H9 (cell line): ENCODE measurements around the gene ZC3H10. TPM values are rescaled to one million over a fixed set of nuclear protein-coding genes. Genes with fewer than 3 reads are reported as not detected.

ENCODE experiments used
- DNase-seq: peaks from one replicate; pipeline ENCODE4 v3.0.0-alpha.2; 2017
- H2AFZ ChIP-seq: one replicate; pipeline ENCODE4 v1.6.1; 2013; ENCODE audit warnings: mild to moderate bottlenecking, low read length, control low read depth, moderate library complexity
- H2AK5ac ChIP-seq: 2 replicates; pipeline ENCODE4 v1.6.1; 2013; ENCODE audit warnings: low read length, control low read depth, mixed read lengths; ENCODE audit not compliant: insufficient read length
- H2BK120ac ChIP-seq: one replicate; pipeline ENCODE4 v1.6.1; 2013; ENCODE audit warnings: low read depth, mild to moderate bottlenecking, low read length, control low read depth, inconsistent platforms; ENCODE audit not compliant: poor library complexity, severe bottlenecking
- H2BK12ac ChIP-seq: 2 replicates; pipeline ENCODE4 v1.6.1; 2013; ENCODE audit warnings: low read length, control low read depth, mixed read lengths, low read depth; ENCODE audit not compliant: insufficient read length
- H2BK15ac ChIP-seq: 2 replicates; pipeline ENCODE4 v1.6.1; 2013; ENCODE audit warnings: low read depth, low read length, control low read depth
- H2BK20ac ChIP-seq: one replicate; pipeline ENCODE4 v1.6.1; 2013; ENCODE audit warnings: low read depth, mild to moderate bottlenecking, low read length, control low read depth, inconsistent platforms; ENCODE audit not compliant: poor library complexity, severe bottlenecking
- H2BK5ac ChIP-seq: 2 replicates; pipeline ENCODE4 v1.6.1; 2013; ENCODE audit warnings: low read length, control low read depth, mixed read lengths; ENCODE audit not compliant: insufficient read length
- H3K14ac ChIP-seq: 2 replicates; pipeline ENCODE4 v1.6.1; 2013; ENCODE audit warnings: low read length, control low read depth; ENCODE audit not compliant: insufficient read depth
- H3K18ac ChIP-seq: 2 replicates; pipeline ENCODE4 v1.6.1; 2013; ENCODE audit warnings: low read depth, mild to moderate bottlenecking, mixed read lengths, low read length, control low read depth; ENCODE audit not compliant: insufficient read length
- H3K23ac ChIP-seq: 2 replicates; pipeline ENCODE4 v1.6.1; 2013; ENCODE audit warnings: low read length, control low read depth, mixed read lengths, low read depth; ENCODE audit not compliant: insufficient read length
- H3K23me2 ChIP-seq: 2 replicates; pipeline ENCODE4 v1.6.1; 2013; ENCODE audit warnings: low read depth, mild to moderate bottlenecking, mixed read lengths, low read length, control low read depth; ENCODE audit not compliant: insufficient read length, poor library complexity, severe bottlenecking
- H3K27ac ChIP-seq: 2 replicates; pipeline ENCODE4 v1.5.1; 2013; ENCODE audit warnings: low read length, control low read depth, mixed read lengths, low read depth; ENCODE audit not compliant: insufficient read length
- H3K27me3 ChIP-seq: 2 replicates; pipeline ENCODE4 v1.6.1; 2013; ENCODE audit warnings: low read length, control low read depth, inconsistent platforms; ENCODE audit not compliant: insufficient read depth
- H3K4ac ChIP-seq: 2 replicates; pipeline ENCODE4 v1.6.1; 2013; ENCODE audit warnings: low read depth, mild to moderate bottlenecking, control low read depth, inconsistent platforms, low read length, moderate library complexity
- H3K4me1 ChIP-seq: 2 replicates; pipeline ENCODE4 v1.6.1; 2013; ENCODE audit warnings: low read length, control low read depth, inconsistent platforms; ENCODE audit not compliant: insufficient read depth
- H3K4me2 ChIP-seq: 2 replicates; pipeline ENCODE4 v1.6.1; 2013; ENCODE audit warnings: low read length, control low read depth, mixed read lengths; ENCODE audit not compliant: insufficient read length, insufficient read depth
- H3K56ac ChIP-seq: 2 replicates; pipeline ENCODE4 v1.6.1; 2013; ENCODE audit warnings: low read depth, mild to moderate bottlenecking, mixed read lengths, low read length, control low read depth; ENCODE audit not compliant: insufficient read length
- H3K79me1 ChIP-seq: 2 replicates; pipeline ENCODE4 v1.6.1; 2013; ENCODE audit warnings: low read depth, mild to moderate bottlenecking, moderate library complexity, low read length, control low read depth, inconsistent platforms; ENCODE audit not compliant: insufficient read depth, poor library complexity, severe bottlenecking
- H3K79me2 ChIP-seq: 2 replicates; pipeline ENCODE4 v1.6.1; 2013; ENCODE audit warnings: low read length, control low read depth, inconsistent platforms; ENCODE audit not compliant: insufficient read depth
- H3K9ac ChIP-seq: 2 replicates; pipeline ENCODE4 v1.6.1; 2013; ENCODE audit warnings: low read length, control low read depth, mixed read lengths; ENCODE audit not compliant: insufficient read length; ENCODE audit errors: extremely low read depth
- H3K9me3 ChIP-seq: one replicate; pipeline ENCODE4 v1.6.1; 2013; ENCODE audit warnings: low read depth, low read length, inconsistent platforms; ENCODE audit not compliant: control insufficient read depth
- H3T11ph ChIP-seq: one replicate; pipeline ENCODE4 v1.6.1; 2013; ENCODE audit warnings: mild to moderate bottlenecking, low read length, control low read depth, inconsistent platforms
- H4K20me1 ChIP-seq: one replicate; pipeline ENCODE4 v1.6.1; 2013; ENCODE audit not compliant: control insufficient read depth, insufficient read length, insufficient read depth
- H4K5ac ChIP-seq: 2 replicates; pipeline ENCODE4 v1.6.1; 2013; ENCODE audit warnings: low read depth, mild to moderate bottlenecking, mixed read lengths, low read length, control low read depth; ENCODE audit not compliant: insufficient read length
- H4K8ac ChIP-seq: replicated peaks from 2 replicates; pipeline ENCODE4 v1.6.1; 2013; ENCODE audit warnings: low read length, control low read depth, mixed read lengths, low read depth; ENCODE audit not compliant: insufficient read length
- H4K91ac ChIP-seq: 2 replicates; pipeline ENCODE4 v1.6.1; 2013; ENCODE audit warnings: low read depth, mild to moderate bottlenecking, moderate library complexity, mixed read lengths, low read length, control low read depth; ENCODE audit not compliant: insufficient read length
- H3K27ac Mint-ChIP-seq, 3 experiments: 2 replicates in 2 of 3; 3 replicates in 1 of 3; pipeline ENCODE4 v1.8.0; 2020 to 2021; ENCODE audit warnings: mixed read lengths in 3 of 3, mild to moderate bottlenecking in 1 of 3, moderate library complexity in 1 of 3
- H3K27me3 Mint-ChIP-seq: 2 replicates; pipeline ENCODE4 v1.8.0; 2021; ENCODE audit warnings: low read depth, mild to moderate bottlenecking, moderate library complexity, mixed read lengths
- H3K36me3 Mint-ChIP-seq, 3 experiments: 2 replicates in 2 of 3; 3 replicates in 1 of 3; pipeline ENCODE4 v1.8.0; 2020 to 2021; ENCODE audit warnings: low read depth in 3 of 3, mixed read lengths in 3 of 3; ENCODE audit not compliant: insufficient read depth in 1 of 3
- H3K4me1 Mint-ChIP-seq, 2 experiments: 2 replicates each; pipeline ENCODE4 v1.8.0; 2020; ENCODE audit warnings: mixed read lengths in 2 of 2
- H3K4me3 Mint-ChIP-seq, 2 experiments: 2 replicates in 1 of 2; 3 replicates in 1 of 2; pipeline ENCODE4 v1.8.0; 2020 to 2021; ENCODE audit warnings: mild to moderate bottlenecking in 2 of 2, mixed read lengths in 2 of 2, moderate library complexity in 1 of 2
- H3K9me3 Mint-ChIP-seq, 2 experiments: 2 replicates in 1 of 2; 3 replicates in 1 of 2; pipeline ENCODE4 v1.8.0; 2020; ENCODE audit warnings: mild to moderate bottlenecking in 2 of 2, mixed read lengths in 2 of 2, moderate library complexity in 1 of 2
- CTCF ChIP-seq: fragments of 200-600 bp; sonication (generic); conservative IDR thresholded peaks from 3 replicates; pipeline ENCODE4 v1.8.0; 2021; ENCODE audit warnings: antibody characterized with exemption, mild to moderate bottlenecking
- WGBS: extraction: QIAGEN DNeasy Blood & Tissue Kit; methylation state at CpG from one replicate; pipeline ENCODE4 v1.1.7; 2013; ENCODE audit warnings: missing lambda C conversion rate, low lambda C conversion rate, mixed read lengths; ENCODE audit not compliant: insufficient read length; ENCODE audit errors: extremely low coverage; 5-methylcytosine and 5-hydroxymethylcytosine counted together
- total RNA-seq: library from RNA; stranded (reverse); gene quantifications from 2 replicates; pipeline ENCODE4 v1.2.1, GENCODE V29; 2021

ZC3H10 gene
- total RNA-seq, 1 experiment from 2014 or later = 9.4 TPM

GRCh38 chr12:56172839-56173238 is 54.8 kb downstream of the ZC3H10 start:
- Histone ChIP-seq H3K4me2 (no peak overlapping the region), H2BK15ac (no peak overlapping the region), H3K9me3 (no peaks in the 10 kb centered on the region), H3K79me2 (no peaks in the 10 kb centered on the region), H3K23me2 (no peaks in the 10 kb centered on the region), H3K14ac (no peak overlapping the region), H3K4ac (no peak overlapping the region), H4K91ac (no peak overlapping the region), H2BK12ac (no peak overlapping the region), H4K20me1 (no peaks in the 10 kb centered on the region), H2BK120ac (no peak overlapping the region), H2AK5ac (no peak overlapping the region), H3T11ph (no peak overlapping the region), H3K27me3 (no peaks in the 10 kb centered on the region), H4K8ac (no peak overlapping the region), H3K56ac (no peak overlapping the region), H2BK20ac (no peak overlapping the region), H2AFZ (no peak overlapping the region), H3K79me1 (no peaks in the 10 kb centered on the region), H3K27ac (no peak overlapping the region), H3K4me1 (no peaks in the 10 kb centered on the region), H3K9ac (no peak overlapping the region), H3K18ac (no peak overlapping the region), H4K5ac (no peak overlapping the region), H2BK5ac (no peak overlapping the region), H3K23ac (no peak overlapping the region)
- H3K36me3 Mint-ChIP-seq = peaks cover 59 to 94% (median 87%) of the 10 kb centered on the region in 3 experiments
- no peak for TF ChIP-seq CTCF
- H3K27ac Mint-ChIP-seq = no peak overlapping the region
- DNase-seq = no peak
- H3K27me3 Mint-ChIP-seq = no peaks in the 10 kb centered on the region
- no peak overlapping the region for H3K4me3 Mint-ChIP-seq
- no peaks in the 10 kb centered on the region for H3K4me1 Mint-ChIP-seq
- WGBS = no CpG with 5 or more reads among the region's 7 CpGs
- H3K9me3 Mint-ChIP-seq = no peaks in the 10 kb centered on the region

Other genes with a start within 250 kb of the ZC3H10 start
- 58.1 and 58.9 TPM in 2 replicates for gene PYM1, start 190.4 kb upstream of the ZC3H10 start, total RNA-seq
- gene DGKA, start 187.1 kb upstream of the ZC3H10 start, total RNA-seq = 24.1 and 25.9 TPM in 2 replicates
- 71.0 and 72.6 TPM in 2 replicates for gene PMEL, start 152.2 kb upstream of the ZC3H10 start, total RNA-seq
- 53.1 and 60.8 TPM in 2 replicates for gene CDK2, start 151.4 kb upstream of the ZC3H10 start, total RNA-seq
- 48.4 and 50.6 TPM in 2 replicates for gene RAB5B, start 144.2 kb upstream of the ZC3H10 start, total RNA-seq
- 21.0 and 21.5 TPM in 2 replicates for gene SUOX, start 121.0 kb upstream of the ZC3H10 start, total RNA-seq
- gene IKZF4, start 97.2 kb upstream of the ZC3H10 start, total RNA-seq = 13.0 and 13.9 TPM in 2 replicates
- gene RPS26, start 76.3 kb upstream of the ZC3H10 start, total RNA-seq = 51.9 and 53.5 TPM in 2 replicates
- gene ERBB3, start 38.1 kb upstream of the ZC3H10 start, total RNA-seq = 51.2 and 56.5 TPM in 2 replicates
- 248 TPM in 2 replicates for gene PA2G4, start 13.7 kb upstream of the ZC3H10 start, total RNA-seq
- gene RPL41, start 1.6 kb upstream of the ZC3H10 start, total RNA-seq = 4,637 and 4,685 TPM in 2 replicates
- 111 and 112 TPM in 2 replicates for gene ESYT1, start 10.0 kb downstream of the ZC3H10 start, total RNA-seq
- gene MYL6B, start 34.3 kb downstream of the ZC3H10 start, total RNA-seq = 165 and 168 TPM in 2 replicates
- 1,181 and 1,197 TPM in 2 replicates for gene MYL6, start 40.1 kb downstream of the ZC3H10 start, total RNA-seq
- 85.0 and 86.9 TPM in 2 replicates for gene SMARCC2, start 71.2 kb downstream of the ZC3H10 start, total RNA-seq
- 60.8 and 64.8 TPM in 2 replicates for gene RNF41, start 103.7 kb downstream of the ZC3H10 start, total RNA-seq
- 48.7 and 49.0 TPM in 2 replicates for gene NABP2, start 106.1 kb downstream of the ZC3H10 start, total RNA-seq
- gene SLC39A5, start 111.8 kb downstream of the ZC3H10 start, total RNA-seq = 0.15 TPM in 1 of 2 replicates, not detected in the other
- gene ANKRD52, start 140.1 kb downstream of the ZC3H10 start, total RNA-seq = 33.4 and 34.6 TPM in 2 replicates
- 24.8 and 26.1 TPM in 2 replicates for gene COQ10A, start 148.7 kb downstream of the ZC3H10 start, total RNA-seq
- 250 and 253 TPM in 2 replicates for gene CS, start 182.1 kb downstream of the ZC3H10 start, total RNA-seq
- 203 and 221 TPM in 2 replicates for gene CNPY2, start 197.7 kb downstream of the ZC3H10 start, total RNA-seq
- gene PAN2, start 215.7 kb downstream of the ZC3H10 start, total RNA-seq = 35.4 and 40.8 TPM in 2 replicates
- gene IL23A, start 220.6 kb downstream of the ZC3H10 start, total RNA-seq = 1.5 and 2.0 TPM in 2 replicates
- gene STAT2, start 241.8 kb downstream of the ZC3H10 start, total RNA-seq = 47.8 and 49.9 TPM in 2 replicates
- not detected in 2 replicates for gene APOF, start 244.6 kb downstream of the ZC3H10 start, total RNA-seq